AG09319 (cell line): ENCODE results near the gene CTBP2.
A peak's percentile ranks its signal among the peaks of the same experiment; 100 is the strongest.

Source experiments
- DNase-seq: peaks from one replicate; pipeline ENCODE4 v3.0.0-alpha.2; 2010; ENCODE audit warnings: low read depth; ENCODE audit errors: extremely low read depth
- CTCF ChIP-seq: IDR thresholded peaks from 2 replicates; pipeline ENCODE4 v1.5.1; 2011; ENCODE audit warnings: low read depth, mild to moderate bottlenecking, inconsistent platforms, low read length, moderate library complexity

The CTBP2 gene

DNA sequence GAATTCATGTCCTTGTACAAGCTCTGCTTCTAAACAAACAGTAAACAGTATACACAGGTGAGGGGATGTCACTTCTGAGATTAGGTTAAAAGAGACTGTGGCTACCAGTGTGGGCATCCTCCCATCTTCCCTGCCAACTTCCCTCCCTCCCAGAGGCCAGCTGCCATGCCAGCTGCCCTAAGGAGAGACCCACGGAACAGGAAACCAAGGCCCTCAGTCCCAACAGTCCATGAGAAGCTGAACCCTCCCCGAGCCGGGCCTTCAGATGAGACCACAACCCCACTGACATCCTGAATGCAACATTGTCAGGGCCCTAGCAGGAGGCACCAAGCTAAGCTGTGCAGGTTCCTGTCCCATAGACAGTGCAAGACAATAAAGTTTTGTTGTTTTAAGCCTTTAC, 106.1 kb downstream of the CTBP2 start:
- no peak for DNase-seq
- no peak for TF ChIP-seq CTCF

DNA sequence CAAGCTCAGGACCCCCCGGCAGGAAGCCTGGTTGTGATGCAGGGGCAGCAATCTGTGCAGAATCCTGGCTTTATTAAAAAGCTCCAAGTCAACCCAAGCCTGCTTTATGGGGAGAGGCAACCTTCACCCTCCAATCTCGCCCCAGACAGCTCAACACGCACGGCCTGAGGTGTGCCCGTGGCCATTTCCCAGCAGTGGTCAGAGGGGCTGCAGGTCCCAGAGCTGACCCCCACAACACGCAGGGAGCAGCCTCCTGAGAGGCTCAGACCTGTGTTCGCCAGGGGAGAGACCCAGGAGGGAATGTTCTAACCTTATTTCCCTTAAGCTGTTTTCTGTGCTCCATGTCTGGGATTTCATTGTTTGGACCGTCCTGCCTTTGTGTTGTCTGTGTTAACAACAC, 108.2 kb downstream of the CTBP2 start:
- no peak for TF ChIP-seq CTCF
- no peak for DNase-seq

DNA sequence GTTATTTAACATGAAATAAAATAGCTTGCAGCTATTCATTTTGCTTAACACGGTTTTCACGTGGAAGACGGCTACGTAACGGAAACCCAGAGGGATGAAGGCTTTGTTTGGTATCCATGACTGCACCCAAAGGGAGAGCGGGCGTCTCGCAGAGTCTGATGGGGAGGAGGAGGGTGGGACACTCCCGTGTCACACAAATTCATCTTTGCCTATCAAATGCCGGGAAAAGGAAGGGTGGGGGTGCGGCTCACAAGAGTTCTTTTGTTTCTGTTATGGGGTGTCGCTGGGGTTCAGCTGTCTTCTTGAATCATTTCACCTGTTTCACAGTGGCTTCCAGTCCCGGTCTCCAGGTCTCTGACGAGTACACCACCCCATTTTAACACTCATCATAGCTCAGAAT, 110.0 kb downstream of the CTBP2 start:
- no peak for DNase-seq

GRCh38 chr10:125049216-125049881, 111.0 kb downstream of the CTBP2 start:
- no peak for DNase-seq
- no peak for TF ChIP-seq CTCF

More for the DNA sequence above, 110.0 kb downstream of the CTBP2 start:
- no peak for TF ChIP-seq CTCF

- DNase-seq = peak; percentile 73
These were observed 112.1 kb downstream of the CTBP2 start for GRCh38 chr10:125048094-125048864.

GRCh38 chr10:125043841-125044658, 116.3 kb downstream of the CTBP2 start:
- DNase-seq = no peak
- TF ChIP-seq CTCF = no peak

More at GRCh38 chr10:125048094-125048864, 112.1 kb downstream of the CTBP2 start:
- peak; percentile 99 for TF ChIP-seq CTCF
